Epithelial cell of proximal tubule (primary cell): ENCODE data around the gene BTF3. TPM values are rescaled to one million over a fixed set of nuclear protein-coding genes. Genes with fewer than 3 reads are reported as not detected.

Source experiments
- DNase-seq: peaks from one replicate; pipeline ENCODE4 v3.0.0-alpha.2; 2011; ENCODE audit warnings: low read depth
- H3K4me3 ChIP-seq: 2 replicates; pipeline ENCODE4 v1.5.1; 2011; ENCODE audit warnings: low read depth, mild to moderate bottlenecking, low read length
- CTCF ChIP-seq: conservative IDR thresholded peaks from 2 replicates; pipeline ENCODE4 v1.5.1; 2012; ENCODE audit warnings: low read depth, mild to moderate bottlenecking, low read length
- total RNA-seq: library from RNA; depleted of rRNA; stranded (reverse); fragments of >200 nt; gene quantifications from 2 replicates; pipeline ENCODE4 v1.2.3, GENCODE V29; 2015

Gene BTF3
- total RNA-seq, 1 donor from 2014 or later: 731 TPM

DNA sequence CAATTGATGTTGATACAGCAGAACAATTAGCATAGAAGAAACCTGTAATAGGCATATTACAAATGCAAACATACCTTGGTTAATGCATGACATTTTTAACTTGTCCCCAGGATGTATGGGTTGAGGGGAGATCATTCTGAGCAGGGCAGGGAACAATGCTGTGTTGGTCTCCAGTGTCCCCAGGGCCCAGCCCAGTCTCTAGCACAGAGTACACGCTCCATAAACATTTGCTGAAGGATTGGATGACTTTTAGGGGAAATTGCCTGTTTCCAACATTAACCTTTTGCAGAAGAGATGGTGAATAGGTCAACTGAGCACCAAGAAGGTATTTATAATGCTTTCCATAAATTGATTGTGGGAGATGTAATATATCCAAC, 47.1 kb downstream of the BTF3 start:
- TF ChIP-seq CTCF: no peak
- H3K4me3 ChIP-seq: no peak overlapping the region
- no peak for DNase-seq

GRCh38 chr5:73550016-73550415, 51.8 kb downstream of the BTF3 start:
- no peak for DNase-seq
- no peak overlapping the region for H3K4me3 ChIP-seq
- TF ChIP-seq CTCF: no peak

GRCh38 chr5:73552642-73553041, 54.4 kb downstream of the BTF3 start:
- H3K4me3 ChIP-seq: no peak overlapping the region
- no peak for DNase-seq
- no peak for TF ChIP-seq CTCF

Other genes with a start within 250 kb of the BTF3 start
- gene FOXD1, start 49.7 kb upstream of the BTF3 start, total RNA-seq: 26.8 and 30.0 TPM in 2 replicates
- gene ANKRA2, start 67.2 kb downstream of the BTF3 start, total RNA-seq: 5.8 and 10.8 TPM in 2 replicates
- gene UTP15, start 67.3 kb downstream of the BTF3 start, total RNA-seq: 13.7 and 22.4 TPM in 2 replicates
- 58.2 and 72.1 TPM in 2 replicates for gene ARHGEF28, start 127.8 kb downstream of the BTF3 start, total RNA-seq